ENCODE results near the gene RASAL2.
A peak's percentile ranks its signal among the peaks of the same experiment; 100 is the strongest.

RASAL2 gene

DNA sequence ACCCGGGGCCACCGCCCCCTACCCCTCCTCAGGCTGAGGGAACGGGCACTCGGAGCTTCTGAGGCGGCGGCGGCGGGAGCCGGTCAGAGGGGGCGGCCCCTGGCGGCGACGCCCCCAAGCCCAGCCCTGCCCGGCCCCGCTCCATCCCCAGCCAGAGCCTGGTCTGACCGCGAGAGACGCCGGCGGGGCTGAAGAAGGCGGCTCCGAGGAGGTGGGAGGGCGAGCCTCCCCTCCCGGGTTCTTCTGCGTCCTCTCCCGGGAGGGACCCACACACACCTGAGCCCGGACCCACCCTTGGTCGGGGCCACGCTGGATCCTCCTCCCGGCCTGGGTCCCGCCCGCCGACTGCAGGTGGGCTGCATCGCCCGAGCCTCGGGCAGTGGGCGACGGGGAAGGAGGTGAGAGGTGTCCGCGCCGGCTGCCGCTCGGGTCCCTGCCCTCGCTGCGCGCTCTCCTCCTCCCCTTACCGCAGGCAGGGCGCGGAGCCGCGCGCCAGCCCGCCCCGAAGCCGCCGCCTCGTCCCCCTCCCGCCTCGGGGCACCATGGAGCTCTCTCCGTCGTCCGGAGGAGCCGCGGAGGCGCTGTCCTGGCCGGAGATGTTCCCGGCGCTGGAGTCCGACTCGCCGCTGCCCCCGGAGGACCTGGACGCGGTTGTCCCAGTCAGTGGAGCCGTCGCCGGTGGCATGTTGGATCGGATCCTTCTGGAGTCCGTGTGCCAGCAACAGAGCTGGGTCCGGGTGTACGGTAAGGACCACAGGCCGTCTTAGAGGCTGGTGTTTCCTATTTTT is at the start of gene RASAL2:
Gene RASAL2 (plus strand): TSS at position 154 of the 788 bp plus-strand sequence. CDS start 389 bp downstream, at position 543.
- DNase-seq = peak; percentile 10

DNA sequence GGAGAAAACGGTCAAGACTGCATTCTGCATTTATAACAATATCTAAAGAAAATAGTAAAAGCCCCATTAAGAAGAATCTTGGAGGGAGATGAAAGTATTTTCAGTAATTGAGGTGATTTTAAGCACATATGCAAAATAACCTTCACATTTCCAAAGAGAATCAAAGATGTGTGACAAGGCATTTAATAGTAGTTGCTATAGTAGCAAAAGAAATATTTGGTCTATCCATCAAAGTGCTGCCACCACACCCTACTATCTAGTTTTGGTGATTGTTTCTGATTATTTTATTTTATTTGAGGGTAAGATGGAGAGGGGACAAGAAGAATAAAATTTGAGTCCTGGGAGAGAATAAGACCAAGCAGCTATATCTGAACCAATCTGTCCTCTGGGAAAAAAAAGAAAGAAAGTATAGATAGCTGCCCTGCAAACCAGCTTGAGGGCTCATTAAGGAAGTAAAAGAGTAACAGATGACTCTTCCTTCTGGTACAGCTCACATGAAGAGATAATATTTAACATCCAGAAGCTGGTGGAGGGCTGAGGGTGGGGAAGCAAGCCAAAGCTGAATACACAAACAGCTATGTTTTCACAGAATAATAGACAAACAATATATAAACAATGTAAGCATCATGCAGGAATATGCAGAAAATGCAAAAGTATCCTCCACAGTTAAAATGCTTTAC is 47.2 kb upstream of the RASAL2 start:
- no peak for DNase-seq

DNA sequence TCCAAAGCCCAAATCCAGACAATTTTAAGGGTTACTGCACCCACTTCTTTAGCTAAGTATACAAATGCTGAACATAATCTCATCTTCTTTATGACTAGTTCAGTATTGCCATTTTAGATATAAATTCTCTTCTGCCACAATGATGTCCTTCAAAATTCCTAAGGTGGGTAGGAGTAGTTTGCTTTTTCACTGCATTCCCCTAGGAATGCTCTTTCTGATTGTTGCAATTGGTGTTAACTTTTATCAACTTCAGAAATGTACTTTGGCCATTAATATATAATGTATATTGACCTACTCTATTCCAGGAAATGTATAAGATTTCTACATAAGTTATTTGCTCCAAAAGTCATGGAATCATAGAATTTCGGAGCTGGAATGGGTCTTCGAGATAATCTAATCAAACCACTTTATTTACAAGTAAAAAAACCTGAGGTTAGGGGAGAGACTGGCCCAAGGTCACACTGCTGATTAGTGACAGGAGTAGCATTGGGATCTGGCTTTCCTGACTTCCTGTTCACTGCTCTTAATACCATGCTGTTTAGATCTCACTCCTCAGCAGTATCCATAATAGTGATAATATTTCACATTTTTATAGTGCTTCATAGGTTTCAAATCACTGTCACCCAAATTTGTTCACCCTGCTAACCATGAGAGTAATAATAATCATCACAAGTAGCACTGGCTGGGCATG is 46.4 kb upstream of the RASAL2 start:
- no peak for DNase-seq

DNA sequence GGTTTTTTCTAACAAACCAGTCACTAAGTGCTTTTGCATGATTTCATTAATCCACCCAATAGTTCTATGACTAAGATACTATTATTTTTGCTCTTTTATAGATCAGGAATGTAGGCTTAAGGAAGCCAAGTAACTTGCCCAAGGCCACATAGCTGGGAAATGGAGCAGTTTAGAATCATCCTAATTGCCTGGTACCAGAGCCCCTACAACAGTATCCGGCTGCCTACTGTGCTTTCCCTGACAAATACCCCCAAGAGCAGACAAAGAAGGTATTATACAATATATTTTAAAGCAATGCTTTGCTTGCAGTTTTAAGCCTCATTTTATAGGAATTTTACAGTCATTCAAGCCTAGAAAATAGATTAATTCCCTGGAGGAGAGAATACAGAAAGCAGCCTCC is 45.5 kb upstream of the RASAL2 start:
- no peak for DNase-seq

DNA sequence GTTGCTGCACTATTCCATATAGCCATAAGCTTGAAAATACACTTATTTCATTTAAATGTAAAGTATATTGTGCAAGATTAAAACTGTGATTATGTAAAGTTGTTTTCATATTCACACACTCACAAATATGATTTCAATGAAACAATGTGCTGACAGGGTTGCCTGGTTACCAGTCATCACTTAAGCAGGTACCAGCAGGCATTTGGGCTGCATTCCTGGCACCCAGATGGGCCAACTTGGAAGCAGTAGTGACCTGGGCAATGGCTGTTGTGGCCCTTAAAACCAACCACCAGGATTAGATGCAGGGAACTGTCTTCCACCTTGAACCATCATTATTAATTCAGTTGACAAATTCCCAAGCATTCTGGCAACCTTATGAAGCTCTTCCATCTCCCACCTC is 45.0 kb upstream of the RASAL2 start:
- no peak for DNase-seq

DNA sequence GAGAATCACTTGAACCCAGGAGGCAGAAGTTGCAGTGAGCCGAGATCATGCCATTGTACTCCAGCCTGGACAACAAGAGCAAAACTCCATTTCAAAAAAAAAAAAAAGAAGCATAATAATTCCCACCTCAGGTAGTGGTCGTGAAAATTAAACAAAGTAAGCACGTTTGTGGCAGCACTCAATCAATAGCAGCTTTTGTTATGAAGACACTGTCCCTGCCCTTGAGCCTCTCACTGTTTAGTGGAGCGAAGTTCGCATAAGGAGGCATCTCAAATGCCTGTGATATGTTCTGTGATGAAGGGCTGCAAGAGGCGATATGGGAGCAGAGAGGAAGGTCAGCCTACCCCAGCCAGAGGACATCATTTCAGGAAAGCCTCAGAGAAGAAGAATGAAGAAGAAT is 43.8 kb upstream of the RASAL2 start:
- DNase-seq = no peak

DNA sequence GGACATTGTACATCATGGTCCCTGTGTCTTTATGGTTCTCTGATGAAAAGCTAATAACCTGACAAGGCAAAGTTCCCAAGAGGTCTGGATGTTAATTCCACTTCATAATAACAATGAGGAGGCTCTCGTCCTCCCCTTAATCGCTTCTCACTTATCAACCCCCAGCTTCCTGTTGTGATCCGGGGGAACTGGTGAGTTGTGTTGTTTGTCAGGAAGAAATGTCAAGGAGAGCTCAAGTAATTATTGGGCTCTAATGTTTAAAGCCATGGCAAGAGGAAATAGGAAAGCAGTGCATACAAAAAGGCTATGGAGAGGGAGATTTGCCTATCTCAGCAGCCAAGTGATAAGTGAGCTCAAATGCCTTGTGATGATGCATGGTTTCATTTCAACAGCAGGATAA is 42.8 kb upstream of the RASAL2 start:
- no peak for DNase-seq

DNA sequence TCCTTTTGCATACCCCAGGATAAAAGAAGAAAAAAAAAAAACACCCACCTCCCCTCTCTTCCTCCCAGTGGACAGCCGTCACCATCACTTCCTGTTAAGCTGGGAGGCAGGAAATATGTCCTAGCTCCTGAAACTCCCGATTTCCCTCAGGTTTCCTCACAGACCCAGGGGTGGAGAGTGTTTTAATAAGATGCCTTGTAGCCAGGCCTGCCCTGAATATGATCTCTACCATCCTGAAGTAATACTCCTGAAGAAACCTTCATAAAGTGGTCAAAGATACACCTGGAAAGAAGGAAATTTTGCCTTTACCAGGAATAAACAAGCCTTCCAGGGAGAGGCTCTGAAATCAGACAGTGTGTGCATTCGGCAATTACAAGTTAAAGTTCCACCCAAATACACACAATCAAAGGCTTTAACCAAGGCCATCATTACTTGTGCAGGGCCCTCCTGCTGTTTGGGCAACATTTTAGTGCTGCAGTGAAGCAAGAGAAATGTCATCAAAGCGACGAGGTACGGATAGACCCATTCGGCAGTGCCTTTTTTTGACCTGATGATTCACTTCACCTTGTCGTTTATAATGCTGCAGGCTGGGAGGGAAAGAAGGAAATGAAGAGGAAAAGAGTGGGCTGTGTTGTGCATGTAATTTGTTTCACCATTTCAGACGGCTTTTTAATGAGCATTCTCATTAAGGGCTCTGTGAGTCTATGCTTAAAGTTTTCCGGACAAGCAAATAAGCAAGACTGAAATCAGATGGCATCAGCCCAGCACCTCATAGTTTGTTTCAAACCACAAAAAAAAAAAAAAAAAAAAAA is 41.0 kb upstream of the RASAL2 start:
- no peak for DNase-seq

DNA sequence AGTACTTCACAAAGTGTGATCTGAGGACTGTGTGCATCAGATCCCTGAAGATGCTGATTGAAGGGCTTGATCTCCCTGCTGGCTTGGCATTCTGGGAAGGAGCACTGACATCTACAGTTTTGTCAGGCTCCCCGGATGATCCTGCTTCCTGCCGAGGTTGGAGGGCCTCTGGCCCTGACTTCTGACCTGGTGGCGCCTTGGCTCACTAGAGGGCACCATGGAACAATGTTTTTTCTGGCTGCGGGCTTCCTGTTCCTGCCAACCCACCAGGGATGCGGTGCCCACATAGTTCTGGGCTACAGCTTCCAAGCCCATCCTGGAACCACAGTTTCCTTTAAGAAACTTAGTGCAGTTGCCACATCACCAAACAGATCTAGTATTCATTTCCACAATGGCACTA is 38.8 kb upstream of the RASAL2 start:
- DNase-seq = peak; percentile 90

DNA sequence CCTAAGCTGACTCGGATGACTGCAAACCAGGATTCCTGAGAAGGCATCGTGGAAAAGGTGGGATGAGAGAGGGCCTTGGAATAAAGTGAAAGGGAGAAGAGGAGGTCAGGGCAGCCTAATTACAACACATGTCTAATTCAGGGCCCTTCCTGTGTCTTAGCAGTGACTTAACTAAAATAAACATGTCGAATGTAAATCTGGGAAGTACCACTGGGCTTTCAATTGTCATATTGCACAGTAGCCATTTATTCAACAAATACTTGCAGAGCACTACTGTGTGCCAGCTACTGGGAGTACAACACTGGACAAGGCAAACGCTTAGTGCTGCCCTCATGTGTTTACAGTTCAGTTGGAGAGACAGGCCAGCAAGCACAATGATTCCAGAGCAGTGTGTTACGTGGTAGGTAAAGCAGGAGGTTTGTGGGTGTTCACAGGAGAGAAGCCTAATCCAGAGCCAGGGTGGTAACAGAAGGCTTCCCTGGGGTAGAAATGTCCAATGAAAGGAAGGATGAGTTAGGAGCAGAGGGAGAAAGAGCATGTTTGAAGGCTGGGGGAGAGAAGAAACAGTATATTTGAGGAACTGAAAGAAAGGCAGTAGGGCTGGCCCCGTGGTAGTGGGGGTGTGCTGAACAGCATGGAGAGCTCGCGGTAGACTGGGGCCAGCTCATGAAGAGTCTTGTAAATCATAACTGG is 38.0 kb upstream of the RASAL2 start:
- peak; percentile 89 for DNase-seq

DNA sequence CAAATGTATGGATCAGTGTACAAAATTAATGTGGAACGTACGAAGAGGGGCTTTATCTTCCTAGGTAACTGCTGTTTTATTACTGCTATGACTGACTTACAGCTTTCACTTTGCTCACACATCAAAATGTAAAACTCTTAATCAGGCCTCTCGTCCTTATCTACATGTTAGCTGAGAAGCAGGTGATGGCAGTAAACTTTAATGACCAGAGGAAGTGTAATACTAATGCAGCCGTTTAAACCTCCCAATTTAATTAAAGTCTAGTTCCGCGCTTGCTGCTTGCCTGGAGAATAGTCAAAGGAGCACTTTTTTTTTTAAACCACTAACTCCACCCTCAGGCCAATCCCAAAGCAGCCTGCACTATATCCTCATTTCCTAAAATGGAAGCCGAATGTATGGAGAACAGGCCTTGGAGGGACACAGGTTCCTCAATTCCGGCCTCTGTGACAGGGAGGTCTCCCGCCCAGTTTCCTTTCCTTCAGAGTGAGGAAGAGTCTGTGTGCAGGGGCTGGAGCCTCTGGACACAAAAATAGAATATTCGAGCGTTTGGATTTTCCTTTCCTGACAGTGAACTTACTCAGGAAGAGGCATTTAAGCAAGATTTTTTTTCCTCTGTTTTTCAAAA is 36.7 kb upstream of the RASAL2 start:
- DNase-seq = peak; percentile 30

DNA sequence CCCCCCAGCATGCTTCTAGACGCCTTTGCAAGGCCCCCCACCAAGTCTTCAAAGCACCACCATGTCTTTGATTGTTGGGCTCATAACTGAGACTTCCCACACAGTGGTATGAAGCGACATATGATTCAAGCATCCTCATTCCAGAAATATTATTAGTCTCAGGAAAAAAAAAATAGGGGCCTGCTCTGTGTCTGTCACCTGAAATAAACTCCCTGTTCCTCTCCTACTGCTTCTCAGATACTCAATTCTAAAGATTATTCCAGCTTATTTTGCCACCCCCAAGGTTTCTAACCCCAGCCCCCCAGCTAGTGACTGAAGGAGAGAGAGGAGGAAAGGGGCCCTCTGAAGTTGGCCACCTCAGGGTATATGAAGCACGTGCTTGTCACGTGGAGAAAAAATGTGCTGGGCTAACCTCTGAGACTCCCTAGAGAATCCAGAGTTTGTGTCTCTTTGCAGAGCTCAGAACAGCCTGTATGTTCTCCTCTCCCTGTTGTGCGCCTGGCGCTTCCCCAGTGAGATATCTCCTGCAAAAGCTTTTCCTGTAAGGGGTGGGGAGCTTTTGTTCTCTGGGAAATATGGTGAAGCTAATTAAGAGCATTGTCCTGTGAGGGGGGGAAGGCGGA is 35.9 kb upstream of the RASAL2 start:
- DNase-seq = no peak

DNA sequence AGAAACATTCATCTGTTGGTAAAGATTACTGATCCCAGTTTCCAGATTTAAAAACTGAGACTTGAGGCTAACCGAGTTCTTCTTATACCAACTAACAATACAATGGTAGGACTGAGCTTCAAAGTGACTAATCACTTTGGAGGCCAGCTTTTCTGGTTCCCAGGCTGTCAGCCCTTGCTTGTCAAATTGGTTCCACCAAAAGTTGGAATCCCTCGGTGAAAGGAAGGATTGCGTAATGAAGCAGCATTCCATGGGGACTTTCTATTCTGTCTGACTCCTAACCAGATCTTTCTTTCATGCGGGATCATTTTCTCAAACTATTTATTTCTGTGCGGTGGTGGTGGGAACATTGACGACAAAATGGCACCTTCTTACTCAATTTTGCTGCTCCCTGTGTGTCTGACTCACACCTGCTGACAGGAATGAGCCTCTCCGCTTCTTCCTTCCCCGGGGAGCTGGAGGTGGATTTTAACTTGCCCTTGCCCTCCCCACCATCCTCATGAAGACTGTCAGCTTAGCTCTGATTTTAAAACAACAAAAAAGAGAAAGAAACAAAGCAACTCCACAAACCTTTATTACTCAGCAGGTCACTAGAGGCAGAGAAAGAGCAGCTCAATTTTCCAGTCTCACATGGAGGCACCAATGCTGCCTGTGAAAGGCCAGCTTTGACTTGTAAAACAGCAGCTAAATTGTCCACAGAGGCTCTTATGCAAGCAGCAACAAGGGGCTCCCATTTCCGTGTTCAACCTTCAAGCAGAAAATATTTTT is 32.9 kb upstream of the RASAL2 start:
- no peak for DNase-seq

DNA sequence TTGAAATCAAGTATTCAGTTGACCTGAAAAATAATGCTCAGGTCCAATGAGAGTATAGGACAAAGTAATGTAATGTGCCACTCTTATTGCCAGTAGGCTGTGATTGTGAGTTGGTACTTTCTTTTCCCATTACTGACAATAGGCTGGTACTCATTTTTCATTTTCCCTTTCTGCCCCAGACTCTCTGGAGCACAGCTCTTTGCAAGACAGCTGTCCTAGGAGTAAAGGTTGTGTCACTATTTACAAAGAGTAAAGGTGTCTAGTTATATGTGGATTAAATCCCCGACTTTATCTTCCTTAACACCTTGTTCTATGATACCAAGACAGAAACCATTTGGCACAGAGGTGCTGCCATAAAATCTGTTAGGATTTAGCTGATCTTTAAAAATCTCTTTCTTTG is 32.3 kb upstream of the RASAL2 start:
- no peak for DNase-seq

DNA sequence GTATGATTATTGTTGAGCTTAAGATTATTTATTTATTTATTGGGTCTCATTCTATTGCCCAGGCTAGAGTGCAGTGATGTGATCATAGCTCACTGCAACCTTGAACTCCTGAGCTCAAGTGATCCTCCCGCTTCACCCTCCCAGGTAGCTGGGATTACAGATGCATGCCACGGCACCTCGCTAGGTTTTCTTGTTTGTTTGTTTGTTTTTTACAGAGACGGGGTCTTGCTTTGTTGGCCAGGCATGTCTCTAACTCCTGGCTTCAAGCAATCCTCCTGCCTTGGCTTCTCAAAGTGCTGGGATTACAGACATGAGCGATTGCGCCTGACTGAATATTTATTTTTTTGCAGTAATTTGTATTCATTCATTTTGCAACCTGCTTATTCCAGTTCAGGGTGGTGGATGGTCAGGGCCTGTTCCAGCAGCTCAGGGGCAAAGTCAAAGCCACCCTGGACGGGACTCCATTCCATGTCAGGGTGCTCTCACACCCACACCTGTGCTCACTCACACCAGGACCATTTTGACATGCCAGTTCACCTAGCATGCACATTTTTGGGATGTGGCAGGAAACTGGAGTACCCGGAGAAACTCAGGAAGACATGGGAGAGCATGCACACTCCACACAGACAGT is 29.6 kb upstream of the RASAL2 start:
- DNase-seq = no peak

DNA sequence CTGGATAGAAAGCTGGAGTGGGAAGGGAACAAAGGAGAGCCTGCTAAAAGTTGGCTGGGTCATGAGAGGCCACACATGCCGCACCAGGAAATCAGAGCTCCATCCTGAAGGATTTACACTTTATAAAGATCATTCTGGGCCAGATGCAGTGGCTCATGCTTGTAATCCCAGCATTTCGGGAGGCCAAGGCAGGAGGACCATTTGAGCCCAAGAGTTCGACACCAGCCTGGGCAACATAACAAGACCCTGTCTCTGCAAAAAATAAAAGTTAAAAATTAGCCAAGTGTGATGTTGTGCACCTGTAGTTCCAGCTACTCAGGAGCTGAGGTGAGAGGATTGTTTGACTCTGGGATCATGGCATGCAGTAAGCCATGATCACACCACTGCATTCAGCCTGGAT is 28.7 kb upstream of the RASAL2 start:
- no peak for DNase-seq

DNA sequence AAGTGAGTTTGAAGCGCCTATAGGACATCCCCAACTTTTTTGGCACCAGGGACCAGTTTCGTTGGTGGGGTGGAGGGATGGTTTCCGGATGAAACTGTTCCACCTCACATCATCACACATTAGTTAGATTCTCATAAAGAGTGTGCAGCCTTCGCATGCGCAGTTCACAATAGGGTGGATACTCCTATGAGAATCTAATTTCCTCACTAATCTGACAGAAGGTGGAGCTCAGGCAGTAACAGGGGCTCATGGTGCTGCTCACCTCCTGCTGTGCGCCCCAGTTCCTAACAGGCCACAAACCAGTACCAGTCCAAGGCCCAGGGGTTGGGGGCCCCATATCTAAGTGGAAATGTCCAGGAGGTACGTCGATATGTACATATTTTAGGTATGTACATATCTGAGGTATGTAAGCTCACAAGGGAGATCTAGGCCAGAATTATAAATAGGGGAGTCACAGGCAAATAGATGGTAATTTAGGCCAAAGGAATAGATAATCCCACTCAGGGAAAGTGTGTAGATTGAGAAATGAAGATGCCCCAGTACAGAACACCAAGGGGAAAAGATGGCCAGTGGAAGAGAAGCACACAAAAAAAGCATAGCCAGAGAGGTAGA is 27.5 kb upstream of the RASAL2 start:
- DNase-seq = no peak

DNA sequence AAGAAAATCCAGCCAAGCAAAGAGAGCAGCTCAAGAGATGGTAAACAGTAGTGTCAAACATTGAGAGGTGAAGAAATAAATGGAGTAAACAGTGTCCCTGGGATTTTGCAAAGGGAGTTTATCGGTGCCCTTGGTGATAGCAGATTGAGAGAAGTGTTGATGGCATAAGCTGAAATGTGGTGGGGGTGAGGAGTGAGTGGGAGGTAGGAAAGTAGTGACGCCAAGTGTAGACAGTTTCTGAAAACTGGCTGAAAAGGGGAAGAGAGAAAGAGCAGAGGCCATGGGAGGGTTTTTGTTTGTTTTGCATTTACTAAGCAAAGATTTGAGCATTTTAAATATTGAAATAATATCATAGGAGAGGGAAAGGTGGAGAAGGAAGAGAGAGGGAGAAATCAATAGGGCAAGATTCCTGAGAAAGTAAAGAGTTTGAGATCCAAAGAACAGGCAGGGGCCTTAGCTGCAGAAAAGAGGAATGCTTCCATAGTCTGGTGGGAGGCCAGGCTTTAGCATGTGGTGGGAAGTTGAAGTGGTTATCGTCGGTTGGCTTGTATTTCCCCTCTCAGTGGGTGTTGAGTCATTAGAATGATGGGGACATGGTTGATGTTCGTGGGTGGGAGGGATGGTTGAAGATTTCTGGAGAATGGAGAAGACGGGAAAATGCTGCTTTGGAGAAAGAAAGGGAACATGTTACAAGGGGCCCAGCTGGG is 26.8 kb upstream of the RASAL2 start:
- peak; percentile 95 for DNase-seq

DNA sequence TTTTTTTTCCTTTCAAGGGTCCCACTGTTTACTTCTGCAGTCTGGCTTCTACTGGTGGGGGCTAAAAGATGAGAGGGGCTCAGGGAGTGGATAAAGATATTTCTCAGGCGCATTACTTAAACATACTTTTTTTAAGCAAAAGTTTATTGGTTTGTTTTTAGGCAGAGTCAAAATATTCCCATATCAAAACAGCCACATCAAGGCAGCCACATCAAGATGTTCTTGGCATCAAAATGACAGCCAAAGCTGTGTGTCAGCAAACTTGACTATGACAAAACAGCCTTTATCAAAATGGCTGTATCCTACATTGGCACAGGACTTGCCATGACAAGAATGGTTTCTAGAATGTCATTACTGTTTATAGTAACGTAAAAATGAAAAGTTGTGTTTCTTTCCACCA is 22.1 kb upstream of the RASAL2 start:
- no peak for DNase-seq

Data from MV-4-11 (cell line).